ENCODE data around the gene DUXB.

DUXB gene

DNA sequence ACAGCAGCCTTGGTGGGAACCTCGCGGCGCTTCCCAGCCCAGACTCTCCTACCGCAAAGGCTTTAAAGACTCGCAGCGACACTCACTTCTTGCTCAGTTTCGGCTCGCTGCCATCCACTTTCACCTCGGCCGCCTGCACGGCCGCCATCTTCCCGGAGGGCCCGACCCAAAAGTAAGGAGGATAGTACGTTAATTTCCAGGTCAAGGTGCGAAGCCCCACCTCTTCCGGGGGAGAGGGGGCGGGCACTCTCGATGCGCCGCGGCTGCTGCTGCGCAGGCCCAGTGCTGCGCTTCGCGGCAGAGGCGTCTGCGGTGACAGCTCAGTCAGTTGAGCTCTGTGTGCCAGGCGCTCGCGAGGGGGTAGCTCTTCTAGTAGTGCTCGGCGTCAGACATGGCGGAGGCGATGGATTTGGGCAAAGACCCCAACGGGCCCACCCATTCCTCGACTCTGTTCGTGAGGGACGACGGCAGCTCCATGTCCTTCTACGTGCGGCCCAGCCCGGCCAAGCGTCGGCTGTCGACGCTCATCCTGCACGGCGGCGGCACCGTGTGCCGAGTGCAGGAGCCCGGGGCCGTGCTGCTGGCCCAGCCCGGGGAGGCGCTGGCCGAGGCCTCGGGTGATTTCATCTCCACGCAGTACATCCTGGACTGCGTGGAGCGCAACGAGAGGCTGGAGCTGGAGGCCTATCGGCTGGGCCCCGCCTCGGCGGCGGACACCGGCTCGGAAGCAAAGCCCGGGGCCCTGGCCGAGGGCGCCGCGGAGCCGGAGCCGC, 53.6 kb downstream of the DUXB start, which contains the start of the genes KARS1 and TERF2IP:
TSS of gene KARS1 (minus strand) at position 174 of the 773 bp plus-strand sequence. CDS start at position 148, 26 bp downstream.
TSS of gene TERF2IP (plus strand) at position 282 of the 773 bp plus-strand sequence. CDS start at position 392, 110 bp downstream.
- peak within 1 kb of the TSS; percentile 88 to 97 (median 93) for H3K9ac ChIP-seq
- no peak for TF ChIP-seq Cebpa-rat (IDR thresholded peaks at IDR 0.05)
- H3K27ac ChIP-seq: peak within 1 kb of the TSS; percentile 85 to 96 (median 93)
- H3K4me2 ChIP-seq: peak within 1 kb of the TSS; percentile 86 to 98 (median 93)
- H3K27me3 ChIP-seq: no peaks in the 10 kb centered on the region
- H3K9me3 ChIP-seq (replicated peaks in 1 of 11): no peaks in the 10 kb centered on the region
- peaks cover 25 to 58% (median 41%) of the 10 kb centered on the region in 11 experiments for H3K36me3 ChIP-seq
- H3K4me3 ChIP-seq: peak within 1 kb of the TSS; percentile 80 to 98 (median 94)
- H4K20me1 ChIP-seq: peaks cover 37 to 86% (median 66%) of the 10 kb centered on the region in 11 experiments
- H3K4me1 ChIP-seq: peaks cover 45 to 58% (median 52%) of the 10 kb centered on the region in 10 experiments

GRCh38 chr16:75647112-75647491, 54.2 kb downstream of the DUXB start:
- peaks cover 45 to 52% (median 49%) of the 10 kb centered on the region in 10 experiments for H3K4me1 ChIP-seq
- no peak for TF ChIP-seq Cebpa-rat (IDR thresholded peaks at IDR 0.05)
- peaks cover 35 to 86% (median 66%) of the 10 kb centered on the region in 11 experiments for H4K20me1 ChIP-seq
- peak overlapping the region; percentile 85 to 96 (median 92) for H3K4me2 ChIP-seq
- H3K27me3 ChIP-seq: no peaks in the 10 kb centered on the region
- peak overlapping the region; percentile 80 to 98 (median 94) for H3K4me3 ChIP-seq
- H3K9me3 ChIP-seq (replicated peaks in 1 of 11): no peaks in the 10 kb centered on the region
- H3K36me3 ChIP-seq: peaks cover 30 to 58% (median 46%) of the 10 kb centered on the region in 11 experiments
- peak overlapping the region; percentile 85 to 96 (median 93); a peak in 21 of 22 replicates for H3K27ac ChIP-seq
- H3K9ac ChIP-seq: peak overlapping the region; percentile 88 to 97 (median 93)

DNA sequence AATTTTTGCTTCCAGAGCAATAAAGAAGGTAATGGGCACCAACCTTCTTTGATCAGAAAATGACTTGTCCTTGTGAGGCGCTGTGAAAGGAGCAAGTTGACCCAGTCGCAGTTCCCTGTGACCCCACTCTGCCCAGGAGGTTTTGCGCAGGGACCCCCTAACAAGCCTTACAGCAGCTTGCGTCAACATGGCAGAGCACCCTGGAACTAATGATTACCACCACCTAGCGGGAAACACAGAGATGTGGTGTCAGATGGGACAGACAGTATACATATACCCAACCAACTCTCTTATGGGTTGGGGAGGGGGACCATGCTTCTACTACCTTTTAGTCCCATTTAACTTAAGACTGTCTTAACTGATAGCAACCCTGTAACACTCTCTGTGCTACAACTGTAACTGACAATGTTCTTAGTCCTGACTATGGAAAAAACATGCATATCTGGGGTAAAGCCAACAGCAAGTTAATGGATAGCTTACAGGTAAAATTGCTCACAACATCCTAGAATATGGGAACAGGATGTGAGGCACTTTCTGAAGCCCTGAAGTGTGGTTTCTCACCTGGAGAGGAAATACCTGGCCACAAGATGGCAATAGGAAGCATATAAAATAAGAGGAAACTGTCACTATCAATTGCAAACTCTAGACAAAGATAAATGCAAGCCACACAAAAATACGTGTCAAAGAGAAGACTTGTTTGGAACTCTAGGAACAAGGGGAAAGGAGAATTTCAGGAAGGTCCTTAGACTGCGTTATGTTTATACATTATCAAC, 56.8 kb downstream of the DUXB start:
- Histone ChIP-seq H3K4me1 (peaks cover 22 to 28% (median 26%) of the 10 kb centered on the region in 10 experiments), H3K9me3 (replicated peaks in 1 of 11) (no peaks in the 10 kb centered on the region), H3K4me3 (no peak overlapping the region), H3K27ac (no peak overlapping the region), H3K9ac (no peak overlapping the region), H3K4me2 (peak overlapping the region in 9 of 11 experiments; percentile 85 to 96 (median 92); a peak in 10 of 22 replicates), H4K20me1 (peaks cover 9 to 86% (median 66%) of the 10 kb centered on the region in 11 experiments; a peak in 21 of 22 replicates), H3K36me3 (peaks cover 57 to 69% (median 66%) of the 10 kb centered on the region in 11 experiments), H3K27me3 (no peaks in the 10 kb centered on the region)
- TF ChIP-seq Cebpa-rat (IDR thresholded peaks at IDR 0.05): no peak
